AG09319 (cell line): ENCODE data around the gene C17orf78.
"Not testable (repeated sequence)": the region's sequence is repeated elsewhere in the genome, so short reads cannot be mapped to it uniquely, and the experiment has no call there.

Experiments
- DNase-seq: peaks from one replicate; pipeline ENCODE4 v3.0.0-alpha.2; 2010; ENCODE audit warnings: low read depth; ENCODE audit errors: extremely low read depth
- TF ChIP-seq, protein P1 (sequence below): IDR thresholded peaks from 2 replicates; pipeline ENCODE4 v1.5.1; 2011; ENCODE audit warnings: low read depth, mild to moderate bottlenecking, inconsistent platforms, low read length, moderate library complexity

The C17orf78 gene

DNA sequence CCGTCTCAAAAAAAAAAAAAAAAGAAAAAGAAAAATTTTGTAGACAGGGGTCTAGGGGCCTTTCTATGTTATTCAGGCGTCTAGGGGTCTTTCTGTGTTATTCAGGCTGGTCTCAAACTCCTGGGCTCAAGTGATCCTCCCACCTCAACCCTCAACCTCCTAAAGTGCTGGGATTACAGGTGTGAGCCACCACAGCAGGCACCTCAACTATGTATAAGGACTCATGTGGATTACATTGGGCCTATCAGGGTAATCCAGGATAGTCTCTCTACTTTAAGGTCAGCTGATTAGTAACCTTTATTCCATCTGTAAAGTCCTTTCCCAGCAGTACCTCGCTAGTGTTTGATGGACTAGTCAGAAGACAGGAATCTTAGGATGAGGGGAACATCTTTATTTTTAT, 53.3 kb downstream of the C17orf78 start:
- TF ChIP-seq, protein P1, sequence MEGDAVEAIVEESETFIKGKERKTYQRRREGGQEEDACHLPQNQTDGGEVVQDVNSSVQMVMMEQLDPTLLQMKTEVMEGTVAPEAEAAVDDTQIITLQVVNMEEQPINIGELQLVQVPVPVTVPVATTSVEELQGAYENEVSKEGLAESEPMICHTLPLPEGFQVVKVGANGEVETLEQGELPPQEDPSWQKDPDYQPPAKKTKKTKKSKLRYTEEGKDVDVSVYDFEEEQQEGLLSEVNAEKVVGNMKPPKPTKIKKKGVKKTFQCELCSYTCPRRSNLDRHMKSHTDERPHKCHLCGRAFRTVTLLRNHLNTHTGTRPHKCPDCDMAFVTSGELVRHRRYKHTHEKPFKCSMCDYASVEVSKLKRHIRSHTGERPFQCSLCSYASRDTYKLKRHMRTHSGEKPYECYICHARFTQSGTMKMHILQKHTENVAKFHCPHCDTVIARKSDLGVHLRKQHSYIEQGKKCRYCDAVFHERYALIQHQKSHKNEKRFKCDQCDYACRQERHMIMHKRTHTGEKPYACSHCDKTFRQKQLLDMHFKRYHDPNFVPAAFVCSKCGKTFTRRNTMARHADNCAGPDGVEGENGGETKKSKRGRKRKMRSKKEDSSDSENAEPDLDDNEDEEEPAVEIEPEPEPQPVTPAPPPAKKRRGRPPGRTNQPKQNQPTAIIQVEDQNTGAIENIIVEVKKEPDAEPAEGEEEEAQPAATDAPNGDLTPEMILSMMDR = no peak
- DNase-seq = no peak

DNA sequence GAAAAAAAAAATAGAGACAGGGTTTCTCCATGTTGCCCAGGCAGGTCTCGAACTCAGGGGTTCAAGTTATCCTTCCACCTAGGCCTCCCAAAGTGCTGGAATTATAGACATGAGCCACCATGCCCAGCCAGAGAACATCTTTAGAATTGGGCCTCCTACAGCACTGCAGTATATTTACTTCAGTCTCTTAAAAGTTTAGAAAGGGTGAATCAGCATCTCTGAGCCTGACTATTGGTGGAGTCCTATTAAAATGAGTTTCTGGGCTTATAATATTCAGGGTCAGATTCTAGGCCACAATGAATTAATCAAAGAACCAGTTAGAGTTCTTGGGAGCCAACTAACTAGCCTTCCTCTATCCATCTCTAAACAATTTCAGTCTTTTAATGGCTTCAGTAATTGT, 53.7 kb downstream of the C17orf78 start:
- DNase-seq = no peak
- TF ChIP-seq, protein P1 = no peak

DNA sequence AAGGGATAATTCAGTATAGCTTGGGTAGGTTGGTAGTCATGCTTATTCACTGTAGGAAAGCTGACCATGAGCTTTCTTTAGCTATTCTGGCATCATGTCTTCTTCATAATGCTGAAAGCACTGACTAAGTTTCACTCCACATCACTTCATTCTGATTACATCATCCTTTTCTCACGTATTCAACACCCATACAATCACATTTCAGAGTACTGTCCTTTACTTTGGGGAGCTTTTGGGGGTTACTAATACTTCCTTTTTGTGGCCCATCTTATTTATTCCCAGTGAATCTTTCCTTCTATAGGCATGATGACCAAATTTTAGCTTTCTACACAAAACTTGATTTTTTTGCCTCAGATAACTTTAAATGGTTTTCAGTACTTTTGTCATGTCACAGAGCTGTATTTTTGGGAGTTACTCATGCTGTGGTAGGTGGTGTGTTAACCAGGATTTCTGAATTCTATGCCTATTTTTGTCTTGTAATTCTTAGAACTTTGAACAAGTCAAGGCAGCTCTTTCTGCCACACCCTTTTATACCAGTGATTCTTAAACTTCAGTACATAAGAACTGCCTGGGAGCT, 54.4 kb downstream of the C17orf78 start:
- no peak for DNase-seq
- TF ChIP-seq, protein P1 = no peak

DNA sequence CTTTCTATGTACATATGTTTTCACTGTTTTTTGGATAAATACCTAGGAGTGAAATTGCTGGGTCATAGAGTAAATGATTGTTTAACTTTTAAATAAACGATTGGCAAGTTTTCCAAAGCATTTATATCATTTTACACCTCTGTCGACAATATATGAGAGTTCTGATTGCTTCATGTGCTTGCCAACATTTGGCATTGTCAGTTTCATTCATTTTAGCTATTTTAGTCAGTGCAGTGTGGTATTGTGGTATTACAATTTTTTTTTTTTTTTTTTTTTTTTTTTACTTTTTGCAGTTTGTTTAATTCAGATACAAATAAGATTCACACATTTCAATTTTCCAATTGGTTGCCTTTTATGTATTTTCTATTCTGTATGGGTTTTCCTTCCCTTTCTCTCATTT, 56.9 kb downstream of the C17orf78 start:
- DNase-seq = no peak

DNA sequence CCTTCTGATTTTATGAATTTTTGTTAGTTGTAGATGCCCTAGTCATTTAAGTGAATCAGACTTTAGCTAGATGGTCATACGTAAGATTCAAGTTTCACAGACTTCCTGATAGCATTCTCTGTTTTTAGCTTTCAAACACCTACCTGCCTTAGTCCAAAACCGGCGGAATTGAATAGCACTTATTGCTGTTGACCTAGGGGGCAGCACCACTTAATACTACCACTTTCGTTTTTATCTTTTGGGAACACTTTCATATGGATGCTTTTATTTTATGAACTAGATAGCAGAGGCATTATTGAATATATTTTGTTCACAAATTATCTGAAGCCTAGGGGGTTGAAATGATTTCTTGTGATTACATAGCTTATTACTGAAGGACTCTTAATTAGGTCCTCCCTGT, 62.4 kb downstream of the C17orf78 start:
- no peak for DNase-seq
- TF ChIP-seq, protein P1 = no peak

More for the DNA sequence above, 56.9 kb downstream of the C17orf78 start:
- TF ChIP-seq, protein P1 = no peak

DNA sequence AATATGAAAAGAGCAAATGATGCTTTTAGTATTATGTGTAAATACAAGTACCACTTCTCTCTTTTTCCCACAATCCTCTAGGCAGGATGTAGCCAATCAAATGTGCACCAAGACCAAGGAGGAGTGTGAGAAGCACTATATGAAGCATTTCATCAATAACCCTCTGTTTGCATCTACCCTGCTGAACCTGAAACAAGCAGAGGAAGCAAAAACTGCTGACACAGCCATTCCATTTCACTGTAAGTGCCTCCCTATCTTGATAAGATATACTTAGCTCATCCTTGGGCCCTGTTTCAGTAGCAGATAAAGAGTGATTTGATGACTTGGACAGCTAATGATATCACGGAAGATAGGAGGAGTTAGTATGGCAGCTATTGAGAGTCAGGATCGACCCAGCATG, 64.6 kb downstream of the C17orf78 start:
- DNase-seq = no peak
- TF ChIP-seq, protein P1 = no peak

GRCh38 chr17:37441369-37442014, 65.7 kb downstream of the C17orf78 start:
- not testable (repeated sequence) for DNase-seq
